HG02943 (cell line): Measurements from ENCODE around the gene GDF10.

Experiments used
- ATAC-seq: cut with Tn5 transposase; IDR thresholded peaks from one replicate; pipeline ENCODE4 v1.9.1; 2021; ENCODE audit warnings: mild to moderate bottlenecking, low read depth, moderate library complexity; ENCODE audit not compliant: unreplicated experiment

Gene GDF10

DNA sequence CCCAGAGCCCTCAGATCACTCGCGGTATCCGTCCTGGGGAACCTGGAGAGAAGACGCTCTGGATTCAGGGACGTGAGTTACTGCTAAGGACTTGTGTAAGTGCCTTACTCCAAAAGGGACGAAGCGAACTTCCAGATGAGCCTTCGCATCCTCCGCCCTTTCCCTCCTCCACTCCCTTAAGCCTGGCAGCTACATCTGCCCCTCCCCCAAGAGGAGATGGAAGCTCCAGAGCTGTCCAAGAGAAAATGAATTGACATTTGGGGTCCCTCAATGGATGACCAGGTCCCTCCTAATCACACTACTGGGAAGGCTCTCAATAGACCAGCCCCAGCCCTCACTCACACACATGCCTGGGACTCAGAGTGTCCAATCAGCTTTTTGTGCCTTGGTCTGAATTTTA lies 31.3 kb upstream of the GDF10 start:
- no peak for ATAC-seq

- no peak for ATAC-seq
Measured at GRCh38 chr10:47269294-47269693, 30.7 kb upstream of the GDF10 start.

DNA sequence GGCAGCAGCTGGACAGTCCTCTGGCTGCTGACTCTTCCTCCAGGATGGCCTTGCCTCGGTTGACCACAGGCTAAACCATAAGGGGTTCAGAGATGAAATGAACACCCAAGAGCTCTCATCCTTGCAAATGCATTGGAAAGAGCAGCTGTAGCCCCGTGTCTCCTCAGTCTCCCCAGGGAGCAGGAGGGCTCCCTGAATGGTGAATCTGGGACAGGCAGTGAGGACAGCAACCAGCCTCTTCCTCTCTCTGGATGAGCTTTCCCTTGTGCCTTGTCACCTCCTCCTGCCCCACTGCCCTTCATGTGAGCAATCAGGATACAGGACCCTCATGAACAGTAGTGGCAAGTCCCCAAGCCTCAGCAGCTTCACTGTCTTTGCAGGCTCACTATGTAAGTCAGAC lies 23.9 kb upstream of the GDF10 start:
- ATAC-seq = no peak

DNA sequence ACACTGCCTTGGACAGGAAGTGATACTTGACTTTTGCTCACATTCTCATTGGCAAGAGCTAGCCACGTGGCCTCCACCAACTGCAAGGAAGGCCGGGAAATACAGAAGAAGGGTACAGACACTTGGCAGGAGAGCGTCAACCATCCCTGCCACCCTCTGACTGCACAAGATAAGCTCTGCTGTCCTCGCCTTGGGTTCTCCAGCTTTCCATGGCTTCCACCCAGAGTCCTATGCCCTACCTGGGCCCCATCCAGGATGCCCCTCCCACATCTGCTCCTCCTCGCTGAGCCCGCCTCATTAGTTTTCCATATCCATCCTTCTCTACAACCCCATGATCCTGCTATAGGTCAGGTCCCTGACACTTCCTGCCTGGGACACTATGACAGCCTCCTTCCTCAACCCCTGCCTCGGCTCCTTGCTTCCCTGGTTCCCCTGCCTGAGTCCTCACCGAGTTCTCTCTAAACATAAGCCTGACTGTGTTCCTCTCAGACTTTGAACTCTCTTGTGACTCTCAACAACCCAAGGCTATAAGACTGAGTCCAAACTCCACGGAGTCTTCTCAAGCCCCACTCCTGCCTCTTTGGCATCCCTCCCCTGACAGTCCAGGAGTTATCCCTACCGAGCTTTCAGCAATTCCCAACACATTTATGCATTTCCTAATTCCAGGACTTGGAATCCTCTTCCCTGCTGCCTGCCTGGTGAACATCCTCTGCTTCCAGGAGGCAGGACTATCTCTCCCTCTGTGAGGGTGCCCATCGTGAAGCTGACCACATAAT lies 23.2 kb upstream of the GDF10 start:
- no peak for ATAC-seq

- ATAC-seq = no peak
Measured at GRCh38 chr10:47277352-47278151, 22.4 kb upstream of the GDF10 start.

- no peak for ATAC-seq
Measured at GRCh38 chr10:47278152-47278473, 21.9 kb upstream of the GDF10 start.

DNA sequence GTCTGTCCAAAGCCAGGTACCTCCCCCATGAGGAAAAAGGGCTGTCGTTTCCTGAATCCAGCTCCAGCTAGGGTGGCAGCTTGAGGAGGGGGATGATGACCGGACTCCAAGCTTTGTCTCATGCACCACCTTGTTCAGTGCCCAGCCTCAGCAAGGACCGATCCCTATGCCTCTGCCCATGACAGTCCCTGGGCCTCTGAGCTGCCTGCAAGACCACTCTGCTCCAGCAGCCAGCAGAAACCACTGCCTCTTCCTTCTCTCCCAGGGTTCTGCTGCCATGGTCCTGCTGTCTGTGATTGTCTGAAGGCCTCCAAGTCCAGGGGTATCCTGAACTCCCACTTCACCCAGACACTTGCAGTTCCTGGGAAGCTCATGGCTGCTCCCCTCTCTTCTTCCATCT lies 21.3 kb upstream of the GDF10 start:
- ATAC-seq = no peak

GRCh38 chr10:47279276-47279675 lies 20.7 kb upstream of the GDF10 start:
- no peak for ATAC-seq

GRCh38 chr10:47282005-47282656 lies 17.9 kb upstream of the GDF10 start:
- no peak for ATAC-seq

GRCh38 chr10:47282657-47283018 lies 17.4 kb upstream of the GDF10 start:
- no peak for ATAC-seq

DNA sequence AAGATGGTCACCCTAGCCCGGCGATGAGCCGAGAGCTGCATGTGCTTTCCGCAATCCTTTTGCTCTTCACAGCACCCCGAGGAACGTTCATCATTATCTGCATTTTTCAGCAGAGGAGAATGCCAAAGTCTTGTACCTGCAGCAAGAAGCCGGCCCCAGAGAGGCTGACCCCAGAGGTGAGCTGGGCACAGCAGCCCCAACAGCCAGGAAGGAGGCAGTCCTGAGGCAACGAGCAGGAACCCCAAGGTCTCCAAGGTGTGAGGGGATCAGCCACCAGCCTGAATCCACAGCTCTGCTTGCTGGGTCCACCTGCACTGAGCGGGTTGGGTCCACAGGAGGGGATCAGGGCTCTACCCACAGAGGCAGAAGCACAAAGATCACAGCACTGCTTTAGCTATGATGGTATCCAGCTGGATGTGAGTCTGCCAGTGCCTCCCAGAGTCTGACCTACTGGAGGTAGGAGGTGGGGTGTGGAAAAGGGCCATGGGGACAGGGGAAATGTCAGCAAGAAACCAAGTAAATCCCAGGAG lies 16.8 kb upstream of the GDF10 start:
- no peak for ATAC-seq

GRCh38 chr10:47283848-47284247 lies 16.1 kb upstream of the GDF10 start:
- no peak for ATAC-seq

- ATAC-seq = no peak
Measured at GRCh38 chr10:47285381-47286115, 14.4 kb upstream of the GDF10 start.

DNA sequence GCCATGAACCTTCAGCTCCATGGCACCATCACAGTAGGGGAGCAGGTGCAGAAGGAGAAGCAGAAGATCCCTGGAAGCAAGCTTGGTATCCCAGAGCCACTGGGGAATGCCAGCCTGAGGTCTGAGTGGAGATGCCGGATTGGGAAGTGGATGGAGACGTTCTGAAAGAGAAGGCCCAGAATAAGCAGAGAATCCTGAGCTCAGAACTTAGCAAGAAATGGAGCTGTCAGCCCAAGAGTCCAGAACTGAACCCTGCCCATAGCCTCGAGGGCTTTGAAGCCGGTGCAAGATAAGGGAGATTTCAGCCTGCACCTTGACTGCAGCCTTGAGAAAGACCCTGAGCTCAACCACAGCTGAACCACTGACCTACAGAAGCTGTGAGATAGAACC lies 13.9 kb upstream of the GDF10 start:
- no peak for ATAC-seq

DNA sequence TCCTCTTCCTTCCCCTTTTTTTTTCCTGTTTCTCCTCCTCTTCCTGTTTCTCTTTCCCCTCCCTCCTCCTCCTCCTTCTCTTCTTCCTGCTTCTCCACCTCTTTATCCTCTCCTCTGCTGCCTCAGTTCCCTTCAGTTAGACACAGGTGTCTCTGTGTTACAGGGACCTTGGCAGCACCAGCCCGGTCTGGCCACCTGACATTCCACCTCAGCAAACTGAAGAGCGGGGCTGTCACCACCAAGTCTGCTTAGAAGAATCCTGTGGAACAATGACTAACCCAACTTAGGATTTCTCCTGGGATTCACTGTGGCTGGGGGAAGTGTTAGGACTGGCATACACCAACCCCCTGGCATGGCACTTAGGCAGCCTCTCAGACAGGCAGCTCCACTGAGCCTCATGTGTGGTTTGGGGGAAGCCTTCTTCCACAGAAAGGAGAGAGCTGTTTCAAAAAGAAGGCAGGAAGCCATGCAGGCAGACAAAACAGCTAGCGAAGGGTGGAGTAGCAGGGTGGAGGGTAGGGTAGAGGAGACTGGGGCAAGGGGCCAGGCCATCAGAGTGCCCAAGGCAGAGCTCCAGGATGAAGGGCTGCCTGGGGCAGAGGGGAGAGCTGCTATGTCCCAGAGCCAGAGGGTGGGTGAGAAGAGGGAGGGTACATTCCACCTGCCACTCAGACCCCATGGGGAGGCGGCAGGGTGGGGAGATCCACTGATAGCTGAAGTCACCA lies 13.2 kb upstream of the GDF10 start:
- no peak for ATAC-seq

- ATAC-seq = no peak
Measured at GRCh38 chr10:47287365-47287802, 12.6 kb upstream of the GDF10 start.

DNA sequence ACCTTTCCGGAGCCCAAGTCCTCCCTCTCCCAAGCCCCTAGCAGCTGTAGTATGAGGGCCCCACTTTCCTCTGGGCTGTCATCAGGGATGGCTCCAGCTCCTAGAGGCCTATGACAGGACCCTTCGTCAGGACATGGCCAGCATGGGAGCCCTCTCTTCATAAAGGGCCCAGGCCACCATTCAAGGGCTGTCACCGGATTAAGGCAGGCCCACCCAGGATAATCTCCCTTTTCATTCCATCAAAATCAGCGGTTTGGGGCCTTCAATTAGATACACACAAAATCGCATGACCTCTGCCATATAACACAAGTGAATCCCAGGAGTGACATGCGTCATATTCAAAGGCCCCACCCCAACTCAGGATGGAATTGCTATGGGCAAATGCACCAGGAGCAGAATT lies 12.2 kb upstream of the GDF10 start:
- no peak for ATAC-seq

GRCh38 chr10:47288236-47288635 lies 11.8 kb upstream of the GDF10 start:
- ATAC-seq = no peak

GRCh38 chr10:47288916-47289495 lies 11.0 kb upstream of the GDF10 start:
- no peak for ATAC-seq

- no peak for ATAC-seq
Measured at GRCh38 chr10:47289921-47290320, 10.1 kb upstream of the GDF10 start.
